H1 (cell line): ENCODE data around the gene SPAAR. TPM values are rescaled to one million over a fixed set of nuclear protein-coding genes. Genes with fewer than 3 reads are reported as not detected.

Source experiments
- CTCF ChIA-PET: fragments of 300-600 bp; sonication (Branson Sonifier 250); formaldehyde crosslinking; loops from one replicate; lab custom pipeline; 2021; ENCODE audit not compliant: partially characterized antibody; lab: Charles Lee
- POLR2A ChIA-PET: fragments of 300-600 bp; sonication (Branson Sonifier 250); formaldehyde crosslinking; loops from one replicate; lab custom pipeline; 2021; ENCODE audit warnings: inconsistent platforms; ENCODE audit not compliant: partially characterized antibody; lab: Charles Lee
- DNase-seq, 2 experiments: peaks; one replicate each; pipeline versions ENCODE4 v3.0.0 to v3.0.0-alpha.2; 2010 to 2022; ENCODE audit warnings: low spot score in 2 of 2, low read depth in 1 of 2, mixed read lengths in 1 of 2
- FAIRE-seq: peaks from 2 replicates; lab custom pipeline; 2011; peaks lifted over from hg19 to GRCh38; lab: Jason Lieb, UNC
- H2AFZ ChIP-seq: 2 replicates; pipeline ENCODE4 v1.8.1; 2012; ENCODE audit warnings: low read length, inconsistent platforms
- H2AK5ac ChIP-seq: 2 replicates; pipeline ENCODE4 v1.6.1; 2013; ENCODE audit warnings: low read depth, low read length
- H2BK120ac ChIP-seq: replicated peaks from 2 replicates; pipeline ENCODE3; 2013; ENCODE audit warnings: low read depth, low read length, inconsistent platforms
- H2BK12ac ChIP-seq: 2 replicates; pipeline ENCODE4 v1.6.1; 2013; ENCODE audit warnings: low read depth, low read length
- H2BK15ac ChIP-seq: 2 replicates; pipeline ENCODE4 v1.6.1; 2013; ENCODE audit warnings: low read length
- H2BK20ac ChIP-seq: 2 replicates; pipeline ENCODE4 v1.6.1; 2013; ENCODE audit warnings: low read length
- H2BK5ac ChIP-seq: 2 replicates; pipeline ENCODE4 v1.6.1; 2013; ENCODE audit warnings: low read depth, low read length
- H3K14ac ChIP-seq: 2 replicates; pipeline ENCODE4 v1.6.1; 2013; ENCODE audit warnings: inconsistent platforms; ENCODE audit not compliant: insufficient read length
- H3K18ac ChIP-seq: 2 replicates; pipeline ENCODE4 v1.6.1; 2013; ENCODE audit warnings: low read length; ENCODE audit errors: extremely low read depth
- H3K23ac ChIP-seq: 2 replicates; pipeline ENCODE4 v1.6.1; 2013; ENCODE audit warnings: inconsistent platforms; ENCODE audit not compliant: insufficient read length
- H3K23me2 ChIP-seq: 2 replicates; pipeline ENCODE4 v1.6.1; 2013; ENCODE audit warnings: low read depth, low read length
- H3K27ac ChIP-seq: 2 replicates; pipeline ENCODE4 v1.6.1; 2011; ENCODE audit warnings: low read depth, low read length, inconsistent platforms
- H3K27me3 ChIP-seq, 4 experiments: replicated peaks in 1 of 4; 1 replicate in 1 of 4; 2 replicates in 3 of 4; pipeline versions ENCODE4 v1.6.1 to v1.8.1; 2011 to 2013; ENCODE audit warnings: low read length in 3 of 4, mild to moderate bottlenecking in 3 of 4, inconsistent platforms in 2 of 4, mixed read lengths in 2 of 4, moderate library complexity in 1 of 4; ENCODE audit not compliant: control insufficient read depth in 3 of 4, insufficient read depth in 3 of 4; ENCODE audit errors: extremely low read depth in 1 of 4
- H3K36me3 ChIP-seq, 4 experiments: 2 replicates each; pipeline versions ENCODE4 v1.6.1 to v1.8.1; 2011 to 2013; ENCODE audit warnings: mild to moderate bottlenecking in 4 of 4, low read length in 3 of 4, moderate library complexity in 2 of 4, control low read depth in 1 of 4, inconsistent platforms in 1 of 4; ENCODE audit not compliant: insufficient read depth in 4 of 4, control insufficient read depth in 2 of 4
- H3K4ac ChIP-seq: replicated peaks from 2 replicates; pipeline ENCODE3; 2013; ENCODE audit warnings: low read length, low read depth, mixed read lengths, inconsistent platforms; ENCODE audit not compliant: insufficient read length
- H3K4me1 ChIP-seq, 4 experiments: replicated peaks in 1 of 4; 1 replicate in 1 of 4; 2 replicates in 3 of 4; pipeline versions ENCODE4 v1.6.1 to v1.8.1; 2011 to 2013; ENCODE audit warnings: low read length in 3 of 4, inconsistent platforms in 2 of 4, mixed read lengths in 1 of 4; ENCODE audit not compliant: insufficient read depth in 4 of 4, control insufficient read depth in 3 of 4
- H3K4me2 ChIP-seq, 2 experiments: 2 replicates each; pipeline versions ENCODE4 v1.6.1 to v1.8.1; 2011 to 2013; ENCODE audit warnings: low read depth in 2 of 2, low read length in 2 of 2, control low read depth in 1 of 2, inconsistent platforms in 1 of 2, mild to moderate bottlenecking in 1 of 2; ENCODE audit not compliant: insufficient read depth in 1 of 2
- H3K4me3 ChIP-seq, 4 experiments: fragments of 200-600, 300-600 bp in 1 of 4; sonication (generic), shearing (Covaris generic), sonication (Bioruptor Twin) in 1 of 4; 2 replicates each; pipeline versions ENCODE4 v1.5.1 to v1.8.1; 2011 to 2016; ENCODE audit warnings: low read length in 4 of 4, low read depth in 3 of 4, control low read depth in 2 of 4, inconsistent platforms in 2 of 4, mild to moderate bottlenecking in 2 of 4, mixed read lengths in 1 of 4, moderate library complexity in 1 of 4; ENCODE audit not compliant: insufficient read depth in 2 of 4; ENCODE audit errors: extremely low read depth in 1 of 4
- H3K56ac ChIP-seq: replicated peaks from 2 replicates; pipeline ENCODE3; 2013; ENCODE audit warnings: low read depth, mild to moderate bottlenecking, mixed read lengths, low read length, inconsistent platforms; ENCODE audit not compliant: insufficient read length
- H3K79me1 ChIP-seq: 2 replicates; pipeline ENCODE4 v1.6.1; 2013; ENCODE audit warnings: low read depth, low read length, control low read depth
- H3K79me2 ChIP-seq, 2 experiments: 2 replicates each; pipeline versions ENCODE4 v1.6.1 to v1.8.1; 2012 to 2013; ENCODE audit warnings: low read length in 2 of 2, mild to moderate bottlenecking in 2 of 2, inconsistent platforms in 1 of 2; ENCODE audit not compliant: insufficient read depth in 2 of 2, control insufficient read depth in 1 of 2
- H3K9ac ChIP-seq, 4 experiments: replicated peaks in 1 of 4; 1 replicate in 1 of 4; 2 replicates in 3 of 4; pipeline versions ENCODE4 v1.6.1 to v1.8.1; 2011 to 2013; ENCODE audit warnings: low read depth in 3 of 4, low read length in 3 of 4, control low read depth in 2 of 4, mild to moderate bottlenecking in 2 of 4, moderate library complexity in 2 of 4, inconsistent platforms in 1 of 4; ENCODE audit errors: extremely low read depth in 1 of 4
- H3K9me3 ChIP-seq, 2 experiments: 2 replicates each; pipeline versions ENCODE4 v1.6.1 to v1.8.1; 2012 to 2013; ENCODE audit warnings: mild to moderate bottlenecking in 2 of 2, moderate library complexity in 2 of 2, control low read depth in 1 of 2, inconsistent platforms in 1 of 2, low read depth in 1 of 2, low read length in 1 of 2, mixed read lengths in 1 of 2; ENCODE audit not compliant: insufficient read depth in 2 of 2
- H4K20me1 ChIP-seq, 2 experiments: replicated peaks in 1 of 2; 2 replicates each; pipeline versions ENCODE3 to v1.8.1; 2011 to 2013; ENCODE audit warnings: inconsistent platforms in 2 of 2, low read length in 2 of 2, mild to moderate bottlenecking in 1 of 2; ENCODE audit not compliant: insufficient read depth in 2 of 2, control insufficient read depth in 1 of 2
- H4K5ac ChIP-seq: 2 replicates; pipeline ENCODE4 v1.6.1; 2013; ENCODE audit warnings: low read length, low read depth, mixed read lengths, inconsistent platforms; ENCODE audit not compliant: insufficient read length
- H4K8ac ChIP-seq: 2 replicates; pipeline ENCODE4 v1.8.0; 2013; ENCODE audit warnings: mild to moderate bottlenecking, moderate library complexity, low read length, inconsistent platforms; ENCODE audit not compliant: insufficient read depth; ENCODE audit errors: extremely low read depth
- H4K91ac ChIP-seq: replicated peaks from 2 replicates; pipeline ENCODE3; 2013; ENCODE audit warnings: low read length, mixed read lengths, inconsistent platforms; ENCODE audit not compliant: insufficient read length
- BACH1 ChIP-seq: IDR thresholded peaks from 2 replicates; pipeline ENCODE4 v1.6.1; 2012; ENCODE audit warnings: low read length, improper control_type of control experiment
- GABPA ChIP-seq: IDR thresholded peaks from 2 replicates; pipeline ENCODE4 v1.6.1; 2011; ENCODE audit warnings: mild to moderate bottlenecking, low read length, moderate library complexity, borderline replicate concordance; ENCODE audit not compliant: insufficient read depth
- GTF2F1 ChIP-seq: IDR thresholded peaks from 2 replicates; pipeline ENCODE4 v1.6.1; 2012; ENCODE audit warnings: low read depth, low read length, improper control_type of control experiment, borderline replicate concordance
- SP2 ChIP-seq: IDR thresholded peaks from 2 replicates; pipeline ENCODE4 v1.6.1; 2012; ENCODE audit warnings: mild to moderate bottlenecking, low read length, inconsistent platforms
- WGBS, 2 experiments: shearing (Covaris generic) in 1 of 2; methylation state at CpG; one replicate each; pipeline versions ENCODE4 v1.1.6 to v1.1.7; 2013 to 2015; ENCODE audit warnings: low lambda C conversion rate in 2 of 2, mixed read lengths in 2 of 2, inconsistent platforms in 1 of 2, low coverage in 1 of 2, missing lambda C conversion rate in 1 of 2; ENCODE audit not compliant: insufficient replicate concordance in 2 of 2, insufficient coverage in 1 of 2, insufficient read length in 1 of 2; ENCODE audit errors: extremely low coverage in 1 of 2, missing lambda C conversion rate in 1 of 2; 5-methylcytosine and 5-hydroxymethylcytosine counted together
- polyA plus RNA-seq, 7 experiments: library from polyadenylated mRNA; depleted of rRNA in 3 of 7; stranded (reverse) in 5 of 7; unstranded in 2 of 7; fragments of >200 nt in 5 of 7; fragments of 200-250 nt in 2 of 7; gene quantifications; 1 replicate in 5 of 7; 2 replicates in 1 of 7; 4 replicates in 1 of 7; pipeline versions ENCODE4 v1.2.1 to v1.2.3, GENCODE V29; 2011 to 2013; ENCODE audit warnings: missing spikeins in 2 of 7, mixed read lengths in 2 of 7
- total RNA-seq: library from RNA; stranded (reverse); fragmentation: NEBNext Ultra II Directional; extraction: Animal tissue kit (Norgen Biotek cat#: 25700); gene quantifications from 2 replicates; pipeline ENCODE4 v1.2.1, GENCODE V29; 2021

Gene SPAAR
- total and polyA plus RNA-seq, 2 of the 8 experiments (the other 6 are each of a cell fraction or from before 2014, with no cell fraction given): 0.27 TPM; not detected in 1

GRCh38 chr9:35923927-35924763 lies 14.9 kb downstream of the SPAAR start:
- Histone ChIP-seq H4K91ac (no peak overlapping the region), H2AK5ac (no peak overlapping the region), H3K9ac (no peak overlapping the region), H3K4me1 (no peaks in the 10 kb centered on the region; a peak in 1 of 7 replicates), H4K20me1 (no peaks in the 10 kb centered on the region), H2BK120ac (no peak overlapping the region), H3K14ac (no peak overlapping the region), H3K36me3 (no peaks in the 10 kb centered on the region), H2AFZ (no peak overlapping the region), H2BK5ac (no peak overlapping the region), H3K27ac (no peak overlapping the region), H3K18ac (no peak overlapping the region), H3K23me2 (no peaks in the 10 kb centered on the region), H3K56ac (no peak overlapping the region), H2BK15ac (no peak overlapping the region), H3K4me2 (no peak overlapping the region), H2BK12ac (no peak overlapping the region), H4K5ac (no peak overlapping the region), H3K23ac (no peak overlapping the region), H3K4me3 (no peak overlapping the region), H3K4ac (no peak overlapping the region), H2BK20ac (no peak overlapping the region), H3K79me2 (no peaks in the 10 kb centered on the region), H3K9me3 (no peaks in the 10 kb centered on the region), H3K27me3 (no peaks in the 10 kb centered on the region)
- CTCF ChIA-PET: interaction anchor here (0.6 to 2.3 kb wide), 11 partner anchors 13 to 267 kb away, joined by 3 to 9 read pairs (median 3); partner anchors contain the start of gene HRCT1
- no peak for FAIRE-seq
- TF ChIP-seq BACH1 (peak; percentile 56), GTF2F1 (no peak), GABPA (no peak), SP2 (no peak)
- TF ChIP-seq, all 59 proteins: peak for 1
- H3K79me1 ChIP-seq: no peaks in the 10 kb centered on the region
- no peak overlapping the region for H4K8ac ChIP-seq
- no peak for DNase-seq
- POLR2A ChIA-PET: no interaction called here
- whole genome bisulfite sequencing, 2 experiments: 84% methylated on average over 9 of the region's 9 CpGs; no CpG with 5 or more reads in 1 of the 2 experiments
